Suprapubic skin (tissue), 3 donors: Measurements from ENCODE around the gene TARDBP.

Experiments used
- EP300 ChIP-seq: sonication (generic); formaldehyde crosslinking; IDR thresholded peaks from one replicate; pipeline ENCODE4 v1.6.1; 2017; ENCODE audit warnings: antibody characterized with exemption
- POLR2A ChIP-seq, 2 donors: fragments of 450-650 bp; IDR thresholded peaks; one replicate each; pipeline ENCODE4 v1.6.1; 2017; ENCODE audit warnings: antibody characterized with exemption in 2 of 2, mild to moderate bottlenecking in 2 of 2, moderate library complexity in 2 of 2
- TF ChIP-seq, protein P1 (sequence below), 2 donors: fragments of 200-600 bp in 1 of 2; fragments of 450-650 bp in 1 of 2; sonication (generic) in 1 of 2; IDR thresholded peaks; one replicate each; pipeline ENCODE4 v1.5.1; 2016 to 2019; ENCODE audit warnings: antibody characterized with exemption in 2 of 2, mild to moderate bottlenecking in 1 of 2, moderate library complexity in 1 of 2

DNA sequence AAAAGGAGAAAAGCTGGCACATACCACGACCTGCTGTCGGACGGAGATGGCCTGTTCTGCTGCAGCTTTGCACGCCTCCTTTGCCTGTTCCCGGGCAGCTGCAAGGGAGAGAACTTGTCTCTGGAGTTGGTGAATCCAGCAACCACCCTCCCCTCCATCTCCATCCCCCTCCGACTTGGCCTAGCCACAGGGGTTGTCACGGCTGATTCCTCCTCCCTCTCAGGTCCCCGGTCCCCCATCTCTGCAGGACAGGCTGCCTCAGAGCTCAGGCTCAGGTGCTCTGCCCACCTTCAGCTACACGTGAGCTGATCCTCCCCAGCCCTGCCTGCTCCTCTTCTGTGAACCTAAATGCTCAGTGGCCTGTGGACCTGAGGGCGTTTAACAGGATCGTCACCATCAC is 58.4 kb downstream of the TARDBP start:
- no peak for TF ChIP-seq POLR2A (IDR thresholded peaks at IDR 0.05)
- TF ChIP-seq, protein P1, sequence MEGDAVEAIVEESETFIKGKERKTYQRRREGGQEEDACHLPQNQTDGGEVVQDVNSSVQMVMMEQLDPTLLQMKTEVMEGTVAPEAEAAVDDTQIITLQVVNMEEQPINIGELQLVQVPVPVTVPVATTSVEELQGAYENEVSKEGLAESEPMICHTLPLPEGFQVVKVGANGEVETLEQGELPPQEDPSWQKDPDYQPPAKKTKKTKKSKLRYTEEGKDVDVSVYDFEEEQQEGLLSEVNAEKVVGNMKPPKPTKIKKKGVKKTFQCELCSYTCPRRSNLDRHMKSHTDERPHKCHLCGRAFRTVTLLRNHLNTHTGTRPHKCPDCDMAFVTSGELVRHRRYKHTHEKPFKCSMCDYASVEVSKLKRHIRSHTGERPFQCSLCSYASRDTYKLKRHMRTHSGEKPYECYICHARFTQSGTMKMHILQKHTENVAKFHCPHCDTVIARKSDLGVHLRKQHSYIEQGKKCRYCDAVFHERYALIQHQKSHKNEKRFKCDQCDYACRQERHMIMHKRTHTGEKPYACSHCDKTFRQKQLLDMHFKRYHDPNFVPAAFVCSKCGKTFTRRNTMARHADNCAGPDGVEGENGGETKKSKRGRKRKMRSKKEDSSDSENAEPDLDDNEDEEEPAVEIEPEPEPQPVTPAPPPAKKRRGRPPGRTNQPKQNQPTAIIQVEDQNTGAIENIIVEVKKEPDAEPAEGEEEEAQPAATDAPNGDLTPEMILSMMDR (IDR thresholded peaks at IDR 0.05), result no peak
- no peak for TF ChIP-seq EP300
